Stimulated activated CD4-positive, alpha-beta T cell treated with anti-CD3 and anti-CD28 coated beads, Interleukin-15, amount 100 ng/mL, for 1 hour (primary cell): ENCODE data around the gene DBF4B.

ENCODE experiments used
- DNase-seq, 2 donors: peaks; one replicate each; pipeline ENCODE4 v3.0.0-alpha.2; 2020; ENCODE audit warnings: low read depth in 1 of 2, low spot score in 1 of 2

Gene DBF4B

GRCh38 chr17:44796731-44797130 is 88.3 kb downstream of the DBF4B start:
- no peak for DNase-seq

GRCh38 chr17:44797802-44798201 is 89.3 kb downstream of the DBF4B start:
- no peak for DNase-seq

- DNase-seq, result no peak
Observed at GRCh38 chr17:44798356-44798755, 89.9 kb downstream of the DBF4B start.
